NCI-H526 treated with DMSO at 0.1 percent for 48 hours (cell line): Measurements from ENCODE around the gene DYNC2H1.

Experiments
- DNase-seq: peaks from one replicate; lab custom pipeline; 2025; lab: John Stamatoyannopoulos, UW

DYNC2H1 gene, protein sequence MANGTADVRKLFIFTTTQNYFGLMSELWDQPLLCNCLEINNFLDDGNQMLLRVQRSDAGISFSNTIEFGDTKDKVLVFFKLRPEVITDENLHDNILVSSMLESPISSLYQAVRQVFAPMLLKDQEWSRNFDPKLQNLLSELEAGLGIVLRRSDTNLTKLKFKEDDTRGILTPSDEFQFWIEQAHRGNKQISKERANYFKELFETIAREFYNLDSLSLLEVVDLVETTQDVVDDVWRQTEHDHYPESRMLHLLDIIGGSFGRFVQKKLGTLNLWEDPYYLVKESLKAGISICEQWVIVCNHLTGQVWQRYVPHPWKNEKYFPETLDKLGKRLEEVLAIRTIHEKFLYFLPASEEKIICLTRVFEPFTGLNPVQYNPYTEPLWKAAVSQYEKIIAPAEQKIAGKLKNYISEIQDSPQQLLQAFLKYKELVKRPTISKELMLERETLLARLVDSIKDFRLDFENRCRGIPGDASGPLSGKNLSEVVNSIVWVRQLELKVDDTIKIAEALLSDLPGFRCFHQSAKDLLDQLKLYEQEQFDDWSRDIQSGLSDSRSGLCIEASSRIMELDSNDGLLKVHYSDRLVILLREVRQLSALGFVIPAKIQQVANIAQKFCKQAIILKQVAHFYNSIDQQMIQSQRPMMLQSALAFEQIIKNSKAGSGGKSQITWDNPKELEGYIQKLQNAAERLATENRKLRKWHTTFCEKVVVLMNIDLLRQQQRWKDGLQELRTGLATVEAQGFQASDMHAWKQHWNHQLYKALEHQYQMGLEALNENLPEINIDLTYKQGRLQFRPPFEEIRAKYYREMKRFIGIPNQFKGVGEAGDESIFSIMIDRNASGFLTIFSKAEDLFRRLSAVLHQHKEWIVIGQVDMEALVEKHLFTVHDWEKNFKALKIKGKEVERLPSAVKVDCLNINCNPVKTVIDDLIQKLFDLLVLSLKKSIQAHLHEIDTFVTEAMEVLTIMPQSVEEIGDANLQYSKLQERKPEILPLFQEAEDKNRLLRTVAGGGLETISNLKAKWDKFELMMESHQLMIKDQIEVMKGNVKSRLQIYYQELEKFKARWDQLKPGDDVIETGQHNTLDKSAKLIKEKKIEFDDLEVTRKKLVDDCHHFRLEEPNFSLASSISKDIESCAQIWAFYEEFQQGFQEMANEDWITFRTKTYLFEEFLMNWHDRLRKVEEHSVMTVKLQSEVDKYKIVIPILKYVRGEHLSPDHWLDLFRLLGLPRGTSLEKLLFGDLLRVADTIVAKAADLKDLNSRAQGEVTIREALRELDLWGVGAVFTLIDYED (N-terminal part only)

DNA sequence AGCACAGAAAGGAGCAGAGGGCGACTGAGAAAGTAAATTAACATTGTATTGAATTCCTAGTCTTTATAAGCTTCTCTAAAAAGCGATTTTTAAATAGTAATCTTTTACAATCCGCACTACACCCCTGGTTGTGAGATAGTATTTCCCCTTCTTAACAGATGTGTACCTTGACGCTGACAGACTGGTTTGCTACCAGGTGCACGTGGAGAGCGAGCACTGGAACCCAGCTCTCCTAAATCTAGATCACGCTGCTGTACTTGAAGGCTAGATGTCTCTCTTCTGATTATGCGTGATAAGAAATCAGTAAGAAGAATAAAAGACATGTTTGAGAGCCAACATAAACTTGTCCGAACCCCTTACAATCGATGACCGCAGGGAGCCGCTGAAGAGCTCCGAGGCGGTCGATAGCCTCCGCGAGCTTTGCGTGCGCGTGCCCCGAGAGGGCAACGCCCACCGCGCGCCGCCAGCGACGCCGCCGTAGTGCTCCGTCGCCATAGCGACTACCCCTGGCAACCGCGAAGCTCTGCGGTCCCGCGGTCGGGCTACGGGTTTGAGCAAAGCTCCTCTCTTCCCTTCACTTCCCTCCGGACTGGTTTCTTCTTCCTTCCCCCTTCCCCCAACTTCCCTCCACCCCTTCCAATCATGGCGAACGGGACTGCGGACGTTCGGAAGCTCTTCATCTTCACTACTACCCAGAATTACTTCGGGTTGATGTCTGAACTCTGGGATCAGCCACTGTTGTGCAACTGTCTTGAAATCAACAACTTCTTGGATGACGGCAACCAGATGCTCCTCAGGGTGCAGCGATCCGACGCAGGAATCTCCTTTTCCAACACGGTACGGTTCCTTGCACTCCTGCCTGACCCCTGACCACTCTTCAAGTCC is at the start of gene DYNC2H1:
TSS of gene DYNC2H1 (plus strand) at position 494 of the 885 bp plus-strand sequence. CDS start at position 643, 149 bp downstream.
- DNase-seq = peak; percentile 95

DNA sequence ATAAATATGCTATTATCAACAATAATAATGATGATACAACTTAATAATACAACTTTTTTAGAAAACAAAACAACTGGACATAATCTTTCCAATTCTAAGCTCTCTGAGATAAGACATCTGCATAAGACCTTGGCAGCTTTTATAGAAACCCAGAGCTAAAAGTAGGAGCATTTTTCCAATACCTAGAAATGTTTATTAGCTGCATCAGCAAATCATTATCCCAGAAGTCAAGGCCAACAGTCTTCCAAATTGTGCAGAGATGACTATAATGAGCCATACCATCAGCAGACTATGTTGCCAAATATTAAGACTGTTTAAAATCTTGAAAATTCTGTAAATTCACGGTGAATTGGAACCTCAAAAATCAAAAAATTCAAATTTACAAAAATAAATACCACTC is 47.6 kb upstream of the DYNC2H1 start:
- DNase-seq = no peak

DNA sequence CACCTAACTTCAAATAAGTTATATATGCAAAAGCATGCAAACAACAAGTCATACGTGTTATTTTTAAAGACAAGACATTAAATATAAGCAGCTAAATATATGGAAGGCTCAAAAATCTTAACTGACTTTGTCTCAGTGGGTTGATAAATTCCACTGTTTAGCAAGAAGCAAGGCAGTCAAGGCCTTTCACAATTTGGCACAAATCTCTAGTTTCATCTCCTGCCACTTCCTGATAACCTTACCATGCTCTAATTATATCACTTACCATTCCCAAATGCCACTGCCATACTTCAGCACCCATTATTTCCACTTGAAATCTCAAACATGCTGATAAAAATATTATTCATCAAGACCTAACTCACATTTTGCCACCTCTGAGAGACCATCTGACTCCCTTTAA is 42.1 kb upstream of the DYNC2H1 start:
- DNase-seq = no peak

DNA sequence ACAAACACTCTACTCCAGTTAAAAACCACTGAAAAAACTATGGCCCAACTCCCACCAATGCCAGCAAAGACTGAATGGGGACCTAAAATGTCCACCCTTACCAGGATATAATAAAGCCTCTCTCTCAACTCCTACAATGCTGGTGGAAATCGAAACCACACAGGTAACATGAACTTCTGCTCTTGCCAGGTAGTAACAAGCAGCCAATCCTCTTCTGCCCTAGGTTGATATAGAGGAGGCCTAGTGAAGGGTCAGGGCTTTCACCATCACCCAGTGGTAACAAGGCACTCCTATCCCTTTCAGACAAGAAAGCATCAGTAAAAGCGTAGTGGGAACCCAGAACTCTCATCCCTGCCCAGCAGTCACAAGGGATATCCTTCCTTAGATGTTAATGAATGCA is 39.9 kb upstream of the DYNC2H1 start:
- DNase-seq = no peak

DNA sequence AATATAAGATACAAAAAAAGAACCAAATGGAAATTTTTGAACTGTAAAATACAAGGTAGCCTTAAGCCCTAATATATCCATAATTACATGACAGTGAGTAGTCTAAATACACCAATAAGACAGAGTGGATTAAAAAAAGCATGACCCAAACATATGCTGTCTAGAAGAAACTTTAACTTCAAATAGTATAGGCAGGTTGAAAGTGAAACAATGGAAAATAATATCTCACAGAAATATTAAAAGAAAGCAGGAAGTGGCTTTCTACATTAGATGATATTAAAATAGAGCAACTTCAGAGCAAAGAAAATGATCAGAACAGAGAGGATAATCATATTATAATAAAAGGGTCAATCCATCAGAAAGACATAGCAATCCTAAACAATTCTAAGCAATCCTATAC is 39.1 kb upstream of the DYNC2H1 start:
- no peak for DNase-seq

DNA sequence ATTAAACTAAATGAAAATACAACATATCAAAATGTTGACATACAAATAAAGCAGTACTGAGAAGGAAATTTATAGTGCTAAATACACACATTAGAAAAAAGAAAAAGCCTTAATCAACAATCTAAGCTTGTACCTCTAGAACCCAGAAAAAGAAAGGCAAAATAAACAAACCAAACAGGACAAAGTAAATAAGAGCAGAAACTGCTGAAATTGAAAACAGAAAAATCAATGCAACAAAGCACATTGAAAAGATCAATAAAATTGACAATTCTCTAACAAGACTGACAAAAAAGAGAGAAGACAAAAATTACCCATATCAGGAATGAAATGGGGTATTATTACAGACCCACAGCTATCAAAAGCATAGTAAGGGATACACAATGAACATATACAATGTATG is 38.2 kb upstream of the DYNC2H1 start:
- no peak for DNase-seq

DNA sequence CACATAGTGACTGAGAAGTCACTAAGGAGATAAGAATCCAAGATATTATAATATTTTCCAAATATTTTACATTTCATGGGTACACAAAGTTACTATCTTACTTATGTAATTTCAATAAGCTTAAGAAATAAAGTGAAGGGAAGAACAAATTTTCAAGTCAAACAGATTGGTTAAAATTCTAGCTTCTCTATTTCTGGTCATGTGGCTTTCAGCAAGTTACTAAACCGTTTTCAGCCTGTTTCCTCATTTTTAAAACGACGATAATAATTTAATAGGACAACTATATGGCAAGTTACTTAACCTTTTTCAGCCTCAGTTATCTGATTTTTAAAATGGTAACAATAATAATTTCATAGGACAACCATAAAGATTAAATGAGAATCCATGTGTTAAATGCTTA is 32.9 kb upstream of the DYNC2H1 start:
- no peak for DNase-seq

DNA sequence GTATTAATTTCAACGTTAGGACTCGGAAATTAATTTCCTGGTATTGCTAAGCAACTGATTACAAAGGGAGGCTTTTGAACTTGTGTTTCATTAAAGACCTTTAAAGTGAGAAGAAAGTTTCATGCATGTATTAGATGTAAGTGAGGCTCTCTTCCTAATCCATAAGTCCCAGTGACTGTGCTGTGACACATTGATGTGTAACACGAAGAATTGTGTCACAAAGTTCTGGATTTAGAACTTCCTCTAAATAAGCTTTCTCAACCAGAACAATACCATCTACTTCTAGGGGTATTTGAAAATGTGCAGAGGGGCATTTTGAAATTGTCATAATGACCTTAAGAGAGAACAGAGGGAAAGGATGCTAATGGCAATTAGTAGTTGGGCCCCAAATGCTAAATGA is 31.7 kb upstream of the DYNC2H1 start:
- DNase-seq = no peak

DNA sequence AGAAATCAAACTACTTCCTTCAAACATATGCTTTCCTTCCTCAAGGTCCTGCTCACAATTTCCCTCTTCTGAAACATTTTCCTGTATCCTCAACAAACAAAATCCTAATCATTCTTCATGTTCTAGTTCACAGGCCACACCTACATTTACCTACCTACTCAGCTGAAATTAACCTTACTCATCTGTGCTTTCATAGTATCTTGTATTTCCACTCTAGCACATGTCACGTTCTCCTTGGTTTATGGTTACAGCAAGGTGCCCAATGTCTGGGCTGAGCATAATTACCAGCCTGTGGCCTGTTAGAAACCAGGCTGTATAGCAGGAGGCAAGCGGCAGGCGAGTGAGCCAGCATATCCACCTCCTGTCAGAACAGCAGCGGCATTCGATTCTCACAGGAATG is 30.5 kb upstream of the DYNC2H1 start:
- no peak for DNase-seq

DNA sequence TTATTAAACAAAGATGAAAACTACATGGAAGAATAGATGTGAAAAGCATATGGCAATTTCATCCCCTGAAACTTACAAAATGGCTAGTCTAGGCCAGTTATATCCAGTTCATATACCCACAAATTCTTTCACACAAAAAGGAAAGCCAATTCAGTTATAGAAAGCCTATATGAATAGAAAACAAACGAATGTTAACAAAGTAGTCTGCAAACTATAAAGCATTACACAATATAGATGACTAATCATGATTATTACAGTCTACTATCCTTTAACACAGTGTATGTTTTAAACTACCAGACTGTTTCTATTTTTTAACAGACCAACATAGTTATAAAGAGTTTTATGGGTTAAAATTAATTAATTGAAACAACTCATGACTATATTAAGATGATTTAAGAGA is 29.4 kb upstream of the DYNC2H1 start:
- no peak for DNase-seq

DNA sequence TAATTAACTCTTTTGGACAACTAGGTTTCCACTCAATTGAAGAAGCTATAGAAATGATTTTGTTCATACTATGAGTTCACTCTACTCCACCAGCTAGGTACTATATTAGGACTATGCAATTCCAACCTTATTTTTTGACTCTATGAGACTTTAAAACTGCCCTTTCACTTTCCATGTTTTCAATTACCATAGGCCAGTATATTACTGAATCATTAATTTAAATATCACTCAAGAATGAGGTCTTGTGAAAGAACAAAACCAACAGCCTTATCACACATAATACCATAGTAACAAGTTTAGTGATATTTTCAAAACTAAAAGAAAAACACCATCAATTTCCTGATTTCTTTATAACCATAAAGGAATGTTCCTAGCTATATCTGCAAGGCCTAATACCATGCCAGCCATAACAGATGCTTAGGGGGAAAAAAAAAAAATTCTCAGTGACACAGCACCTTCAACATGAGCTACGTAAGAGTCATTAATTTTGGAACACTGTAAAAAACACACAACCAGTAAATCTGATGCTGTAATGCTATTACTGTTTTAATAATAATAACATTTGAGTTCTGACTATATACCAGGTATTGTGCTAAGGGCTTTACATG is 23.4 kb upstream of the DYNC2H1 start:
- no peak for DNase-seq

DNA sequence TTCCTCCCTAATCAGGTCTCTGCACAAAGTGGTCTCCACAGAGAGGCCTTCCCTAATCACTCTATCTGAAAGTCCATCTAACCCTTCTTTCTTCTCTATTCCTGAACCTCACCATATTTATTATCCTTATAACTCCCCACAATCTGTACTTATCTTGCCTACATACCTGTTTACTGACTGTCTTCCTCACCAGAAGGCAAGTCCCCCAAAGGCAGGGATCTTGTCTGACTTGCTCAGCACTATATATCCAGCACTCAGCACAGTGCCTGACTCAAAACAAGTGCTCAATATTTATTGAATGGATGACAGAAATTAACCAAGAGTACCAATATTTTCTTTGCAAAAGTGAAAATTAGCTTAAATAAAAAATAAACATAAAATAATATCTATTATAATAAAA is 22.8 kb upstream of the DYNC2H1 start:
- no peak for DNase-seq

DNA sequence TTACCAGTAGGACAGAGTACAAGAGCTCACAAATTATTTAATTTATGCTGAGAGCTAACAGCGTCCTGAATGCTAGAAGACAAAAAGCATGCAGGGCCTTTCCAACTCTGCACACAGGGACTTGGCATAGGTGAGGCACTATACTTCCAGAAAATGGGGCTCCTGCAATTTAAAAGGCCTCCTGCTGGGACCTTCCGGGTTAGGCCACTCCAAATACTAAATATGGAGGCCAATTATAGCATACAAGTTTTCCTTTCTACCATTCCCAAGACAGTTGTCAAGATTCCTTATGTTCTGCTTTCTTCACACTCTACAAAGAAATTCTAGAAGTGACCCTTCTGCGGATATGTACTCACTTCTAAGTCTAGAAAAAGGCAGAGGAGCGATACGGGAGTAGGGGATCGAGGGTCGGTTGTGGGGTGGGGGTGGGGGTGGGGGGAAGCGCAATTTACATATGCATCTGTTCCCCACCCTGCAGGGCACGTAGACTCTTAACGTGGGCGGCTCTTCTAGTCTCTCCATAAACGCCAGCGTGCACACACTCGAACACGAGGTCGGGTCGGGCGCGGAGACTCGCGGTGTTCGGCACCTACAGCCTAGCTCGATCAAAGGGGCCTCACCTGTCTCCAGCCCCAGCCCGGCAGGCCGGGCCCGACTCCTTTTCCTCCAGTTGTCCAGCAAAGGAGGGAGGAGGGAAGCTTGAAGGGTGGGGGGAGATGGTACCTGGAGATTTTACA is 18.0 kb upstream of the DYNC2H1 start:
- DNase-seq = peak; percentile 70

DNA sequence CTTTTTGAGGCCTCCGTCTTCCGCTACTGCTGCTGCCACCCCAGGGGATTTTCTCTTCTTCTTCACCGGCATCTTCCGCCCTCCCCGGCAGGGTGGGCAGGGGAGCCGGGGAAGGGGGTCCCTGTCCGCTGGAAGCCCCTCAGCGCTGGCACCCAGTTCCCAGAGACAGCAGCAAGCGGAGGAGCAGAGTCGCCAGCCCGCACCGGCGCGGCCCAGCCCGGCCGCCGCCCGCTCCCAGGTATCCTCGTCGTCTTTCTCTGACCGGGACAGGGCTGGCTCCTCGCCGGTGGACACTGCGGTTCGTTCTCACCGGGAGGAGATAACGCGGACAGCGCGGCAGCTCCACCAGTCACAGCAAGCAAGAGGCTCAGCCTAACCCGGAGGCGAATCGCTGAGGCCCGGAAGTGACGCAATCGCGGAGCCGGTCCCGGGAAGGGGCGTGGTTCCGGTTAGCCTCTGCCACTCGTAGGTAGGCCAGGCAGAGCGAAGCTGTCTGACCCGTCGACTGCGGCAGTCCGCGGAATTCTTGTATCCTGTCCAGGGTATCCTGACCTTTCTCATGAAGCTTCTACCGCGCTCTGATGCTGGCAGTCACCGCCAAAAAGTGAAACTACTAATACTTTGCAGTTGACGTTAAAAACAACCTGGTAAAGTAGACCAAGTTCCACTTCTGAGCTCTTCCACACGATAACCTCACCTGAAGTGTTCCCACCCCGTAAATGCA is 17.3 kb upstream of the DYNC2H1 start, which contains the start of gene DCUN1D5:
TSS of gene DCUN1D5 (minus strand) at position 360 of the 724 bp plus-strand sequence. CDS start at position 72, 288 bp downstream.
- peak; percentile 95 for DNase-seq

DNA sequence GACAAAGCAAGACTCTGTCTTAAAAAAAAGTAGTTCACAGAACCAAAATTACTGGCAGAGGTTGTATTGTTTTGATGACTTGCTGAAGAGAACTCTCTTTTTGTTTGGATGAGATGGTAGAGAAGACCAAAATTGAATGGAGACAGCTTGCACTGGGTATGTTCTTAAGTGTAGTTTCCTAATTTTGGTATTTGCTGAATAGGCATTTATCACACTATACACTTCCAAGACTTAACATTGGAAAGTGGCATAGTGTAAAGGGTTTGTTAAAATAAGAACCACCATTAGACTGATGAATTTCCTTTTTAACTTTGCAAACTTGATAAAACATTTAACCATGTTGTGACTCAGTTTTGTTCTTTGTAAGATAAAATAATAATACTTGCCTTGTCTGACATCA is 11.9 kb upstream of the DYNC2H1 start:
- no peak for DNase-seq

DNA sequence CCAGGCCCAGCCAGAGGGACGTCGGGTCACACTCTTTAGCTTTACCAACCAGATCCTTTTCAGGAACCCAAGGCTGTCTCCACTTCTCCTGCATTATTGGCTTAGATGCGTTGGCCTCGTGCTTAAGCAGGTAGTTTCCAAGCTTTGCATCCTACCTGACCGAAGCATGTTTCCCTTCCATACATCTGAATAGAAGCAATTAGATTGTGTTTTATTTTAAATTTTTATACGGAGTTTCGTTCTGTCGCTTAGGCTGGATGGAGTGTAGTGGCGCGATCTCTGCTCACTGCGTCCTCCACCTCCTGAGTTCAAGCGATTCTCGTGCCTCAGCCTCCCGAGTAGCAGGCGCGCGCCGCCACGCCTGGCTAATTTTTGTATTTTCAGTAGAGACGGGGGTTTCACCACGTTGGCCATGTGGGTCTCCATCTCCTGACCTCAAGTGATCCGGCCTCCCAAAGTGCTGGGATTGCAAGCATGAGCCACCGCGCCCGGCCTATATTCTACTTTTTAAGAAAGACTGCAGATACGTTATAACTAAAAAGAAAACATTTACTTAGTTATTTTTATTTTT is 677 bp downstream of the DYNC2H1 start:
- peak; percentile 79 for DNase-seq

DNA sequence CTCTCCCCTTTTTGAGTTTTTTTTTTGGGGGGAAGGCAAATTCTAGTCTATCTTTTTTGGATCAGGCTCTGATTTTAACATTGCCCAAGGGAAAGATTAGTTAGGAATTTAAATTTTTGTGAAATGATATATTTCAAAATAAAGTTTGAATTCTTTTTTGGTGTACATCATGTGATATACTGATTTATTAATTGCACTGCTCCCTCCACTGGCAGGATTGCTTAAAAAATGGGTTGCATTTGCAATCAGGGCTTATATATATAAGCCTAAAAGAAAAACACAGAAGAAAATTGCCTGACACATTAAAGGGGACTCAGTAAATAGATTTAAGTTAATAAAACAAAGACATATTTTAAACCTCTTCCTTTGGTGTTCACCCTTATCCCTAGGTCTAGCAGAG is 1.2 kb downstream of the DYNC2H1 start:
- DNase-seq = no peak

DNA sequence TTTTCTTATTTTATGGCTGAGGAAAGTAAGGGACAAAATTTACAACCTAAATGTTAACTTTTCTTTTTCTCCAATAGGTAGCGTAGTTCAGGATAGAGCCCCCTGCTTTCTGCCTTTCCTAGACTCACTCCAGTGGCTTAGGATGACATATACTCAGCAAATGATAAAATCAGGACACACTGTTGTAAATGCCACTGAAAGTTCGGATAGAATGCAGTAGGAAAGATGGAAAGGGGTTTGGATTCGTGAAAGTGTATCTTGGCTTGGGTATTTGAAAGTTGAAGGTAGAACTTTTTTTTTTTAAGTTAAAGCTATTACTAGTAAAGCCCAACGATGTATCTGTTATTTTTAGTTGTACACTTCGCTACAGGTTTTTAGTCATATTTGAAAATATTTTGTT is 2.2 kb downstream of the DYNC2H1 start:
- no peak for DNase-seq

DNA sequence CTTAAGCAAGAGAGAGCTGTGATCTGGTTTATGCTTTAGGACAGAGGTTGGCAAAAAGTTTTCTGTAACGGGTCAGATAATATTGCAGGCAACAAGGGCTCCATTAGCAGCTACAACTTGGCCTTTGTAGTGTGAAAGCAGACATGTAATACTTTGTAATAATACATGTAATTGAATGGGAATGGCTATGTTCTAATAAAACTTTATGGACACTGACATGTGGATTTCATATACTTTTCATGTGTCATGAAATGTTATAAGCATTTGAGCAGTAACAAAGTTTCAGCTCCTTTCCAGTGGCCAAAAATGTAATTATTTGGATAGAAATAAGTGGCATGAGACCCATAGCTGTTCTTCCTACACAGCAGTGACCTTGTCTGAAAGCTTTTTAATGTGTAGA is 3.1 kb downstream of the DYNC2H1 start:
- DNase-seq = no peak
